Endothelial cell (in vitro differentiated cells): ENCODE results near the gene UBB. TPM values are rescaled to one million over a fixed set of nuclear protein-coding genes. Genes with fewer than 3 reads are reported as not detected.
A peak's percentile ranks its signal among the peaks of the same experiment; 100 is the strongest.
"Not testable (repeated sequence)": the region's sequence is repeated elsewhere in the genome, so short reads cannot be mapped to it uniquely, and the experiment has no call there.

Experiments
- DNase-seq: peaks from one replicate; pipeline ENCODE4 v3.0.0; 2021; ENCODE audit warnings: low spot score
- H3K27ac Mint-ChIP-seq: one replicate; pipeline ENCODE4 v1.8.0; 2021; ENCODE audit warnings: mixed read lengths, inconsistent platforms; ENCODE audit not compliant: unreplicated experiment
- H3K27me3 Mint-ChIP-seq: one replicate; pipeline ENCODE4 v1.8.0; 2021; ENCODE audit warnings: mild to moderate bottlenecking, moderate library complexity, mixed read lengths, inconsistent platforms; ENCODE audit not compliant: unreplicated experiment
- H3K36me3 Mint-ChIP-seq: one replicate; pipeline ENCODE4 v1.8.0; 2021; ENCODE audit warnings: mild to moderate bottlenecking, low read depth, mixed read lengths, inconsistent platforms; ENCODE audit not compliant: unreplicated experiment
- H3K4me1 Mint-ChIP-seq: one replicate; pipeline ENCODE4 v1.8.0; 2021; ENCODE audit warnings: mild to moderate bottlenecking, mixed read lengths, inconsistent platforms; ENCODE audit not compliant: unreplicated experiment
- H3K4me3 Mint-ChIP-seq: one replicate; pipeline ENCODE4 v1.8.0; 2021; ENCODE audit warnings: mild to moderate bottlenecking, mixed read lengths, inconsistent platforms; ENCODE audit not compliant: unreplicated experiment
- H3K9me3 Mint-ChIP-seq: one replicate; pipeline ENCODE4 v1.8.0; 2021; ENCODE audit warnings: mixed read lengths, inconsistent platforms; ENCODE audit not compliant: unreplicated experiment
- total RNA-seq: library from RNA; stranded (reverse); fragmentation: NEBNext Ultra II Directional; extraction: Animal tissue kit (Norgen Biotek cat#: 25700); gene quantifications from one replicate; pipeline ENCODE4 v1.2.1, GENCODE V29; 2021; ENCODE audit not compliant: unreplicated experiment
- TF ChIP-seq, protein P1 (sequence below): fragments of 200-600 bp; sonication (generic); IDR thresholded peaks from one replicate; pipeline ENCODE4 v1.5.0; 2021; ENCODE audit warnings: antibody characterized with exemption; ENCODE audit not compliant: unreplicated experiment

The UBB gene
- total RNA-seq, 1 donor from 2014 or later = 2,050 TPM

DNA sequence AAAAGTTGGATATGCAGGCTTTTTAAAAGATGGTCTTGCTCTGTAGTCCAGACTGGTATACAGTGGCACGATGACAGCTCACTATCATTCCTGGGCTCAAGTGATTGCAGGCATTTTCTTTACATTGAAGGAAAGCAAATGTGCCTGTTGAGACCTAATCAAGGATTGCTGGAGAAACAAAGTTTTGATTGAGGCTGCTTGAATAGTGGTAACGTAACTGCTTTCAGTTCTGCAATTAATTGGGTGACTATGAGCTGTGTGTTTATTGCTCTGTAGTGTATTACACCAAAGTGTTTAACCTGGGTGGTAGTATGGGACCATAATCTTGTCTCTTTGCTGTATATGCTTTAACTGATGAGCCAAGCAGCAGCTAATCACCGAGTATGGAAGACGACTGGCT lies 2.3 kb downstream of the UBB start:
- Mint-ChIP-seq H3K27me3 (peaks cover 20% of the 10 kb centered on the region), H3K9me3 (no peaks in the 10 kb centered on the region), H3K4me3 (peak overlapping the region; percentile 64), H3K36me3 (peaks cover 26% of the 10 kb centered on the region), H3K4me1 (peaks cover 37% of the 10 kb centered on the region), H3K27ac (no peak overlapping the region)
- TF ChIP-seq, protein P1, sequence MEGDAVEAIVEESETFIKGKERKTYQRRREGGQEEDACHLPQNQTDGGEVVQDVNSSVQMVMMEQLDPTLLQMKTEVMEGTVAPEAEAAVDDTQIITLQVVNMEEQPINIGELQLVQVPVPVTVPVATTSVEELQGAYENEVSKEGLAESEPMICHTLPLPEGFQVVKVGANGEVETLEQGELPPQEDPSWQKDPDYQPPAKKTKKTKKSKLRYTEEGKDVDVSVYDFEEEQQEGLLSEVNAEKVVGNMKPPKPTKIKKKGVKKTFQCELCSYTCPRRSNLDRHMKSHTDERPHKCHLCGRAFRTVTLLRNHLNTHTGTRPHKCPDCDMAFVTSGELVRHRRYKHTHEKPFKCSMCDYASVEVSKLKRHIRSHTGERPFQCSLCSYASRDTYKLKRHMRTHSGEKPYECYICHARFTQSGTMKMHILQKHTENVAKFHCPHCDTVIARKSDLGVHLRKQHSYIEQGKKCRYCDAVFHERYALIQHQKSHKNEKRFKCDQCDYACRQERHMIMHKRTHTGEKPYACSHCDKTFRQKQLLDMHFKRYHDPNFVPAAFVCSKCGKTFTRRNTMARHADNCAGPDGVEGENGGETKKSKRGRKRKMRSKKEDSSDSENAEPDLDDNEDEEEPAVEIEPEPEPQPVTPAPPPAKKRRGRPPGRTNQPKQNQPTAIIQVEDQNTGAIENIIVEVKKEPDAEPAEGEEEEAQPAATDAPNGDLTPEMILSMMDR = no peak
- DNase-seq = no peak

DNA sequence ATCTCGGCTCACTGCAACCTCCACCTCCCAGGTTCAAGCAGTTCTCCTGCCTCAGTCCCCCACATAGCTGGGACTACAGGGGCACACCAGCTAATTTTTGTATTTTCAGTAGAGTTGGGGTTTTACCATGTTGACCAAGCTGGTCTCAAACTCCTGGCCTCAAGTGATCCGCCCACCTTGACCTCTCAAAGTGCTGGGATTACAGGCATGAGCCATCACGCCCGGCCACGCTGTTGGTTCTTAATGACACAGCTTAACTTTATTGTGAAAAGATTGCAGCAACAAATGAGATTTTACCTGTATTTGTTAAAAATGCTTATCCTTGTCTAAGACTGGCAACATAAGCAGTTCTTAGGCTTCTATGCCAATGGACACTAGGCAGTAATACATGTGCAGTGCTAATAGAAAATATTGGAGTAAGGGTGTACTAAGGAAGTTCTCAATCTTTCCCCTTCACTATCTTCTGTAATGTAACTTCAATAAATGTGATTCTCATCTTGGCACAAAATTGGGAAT lies 2.9 kb downstream of the UBB start:
- peak overlapping the region; percentile 64 for H3K4me3 Mint-ChIP-seq
- peaks cover 37% of the 10 kb centered on the region for H3K4me1 Mint-ChIP-seq
- no peak overlapping the region for H3K27ac Mint-ChIP-seq

DNA sequence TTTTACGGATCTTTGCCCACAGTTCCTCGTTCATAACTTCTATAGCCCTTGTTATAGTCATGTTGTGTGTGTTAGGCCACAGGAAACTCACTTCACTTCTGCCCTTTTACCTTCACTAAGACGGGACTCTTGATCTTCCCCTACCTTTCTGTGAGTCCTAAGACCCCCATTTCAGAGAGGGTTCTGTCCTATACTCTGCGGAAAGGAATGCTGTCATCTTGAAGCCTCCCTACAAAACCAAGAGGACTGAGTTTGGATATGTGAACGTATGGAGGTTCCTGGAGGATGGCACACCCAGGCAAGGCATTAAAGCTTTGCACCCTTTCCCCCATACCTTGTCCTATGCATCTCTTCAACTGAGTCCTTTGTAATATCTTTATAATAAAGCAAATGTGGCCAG lies 3.7 kb downstream of the UBB start:
- peaks cover 37% of the 10 kb centered on the region for H3K4me1 Mint-ChIP-seq
- H3K9me3 Mint-ChIP-seq = no peaks in the 10 kb centered on the region
- H3K36me3 Mint-ChIP-seq = peaks cover 26% of the 10 kb centered on the region
- H3K27me3 Mint-ChIP-seq = peaks cover 20% of the 10 kb centered on the region
- TF ChIP-seq, protein P1 = no peak
- H3K27ac Mint-ChIP-seq = peak overlapping the region; percentile 31
- H3K4me3 Mint-ChIP-seq = peak overlapping the region; percentile 60
- DNase-seq = no peak

More for the DNA sequence above, 2.9 kb downstream of the UBB start:
- Mint-ChIP-seq H3K36me3 (peaks cover 26% of the 10 kb centered on the region), H3K27me3 (peaks cover 20% of the 10 kb centered on the region), H3K9me3 (no peaks in the 10 kb centered on the region)
- DNase-seq = no peak
- TF ChIP-seq, protein P1 = no peak

DNA sequence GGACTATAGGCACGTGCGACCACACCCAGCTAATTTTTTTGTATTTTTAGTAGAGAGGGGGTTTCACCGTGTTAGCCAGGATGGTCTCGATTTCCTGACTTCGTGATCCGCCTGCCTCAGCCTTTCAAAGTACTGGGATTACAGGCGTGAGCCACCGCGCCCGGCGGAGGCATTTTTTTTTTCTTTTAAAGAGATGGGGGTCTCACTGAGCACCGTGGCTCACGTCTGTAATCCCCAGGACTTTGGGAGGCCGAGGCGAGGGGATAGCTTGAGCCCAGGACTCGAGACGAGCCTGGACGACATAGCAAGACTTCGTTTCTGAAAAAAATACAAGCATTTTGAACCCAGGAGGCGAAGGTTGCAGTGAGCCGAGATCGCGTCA lies 5.2 kb downstream of the UBB start:
- H3K9me3 Mint-ChIP-seq, DNase-seq: not testable (repeated sequence)
- Mint-ChIP-seq H3K27me3 (peaks cover 16% of the 10 kb centered on the region), H3K4me1 (peaks cover 34% of the 10 kb centered on the region), H3K4me3 (peak overlapping the region; percentile 91), H3K36me3 (peaks cover 22% of the 10 kb centered on the region), H3K27ac (peak overlapping the region; percentile 95)

DNA sequence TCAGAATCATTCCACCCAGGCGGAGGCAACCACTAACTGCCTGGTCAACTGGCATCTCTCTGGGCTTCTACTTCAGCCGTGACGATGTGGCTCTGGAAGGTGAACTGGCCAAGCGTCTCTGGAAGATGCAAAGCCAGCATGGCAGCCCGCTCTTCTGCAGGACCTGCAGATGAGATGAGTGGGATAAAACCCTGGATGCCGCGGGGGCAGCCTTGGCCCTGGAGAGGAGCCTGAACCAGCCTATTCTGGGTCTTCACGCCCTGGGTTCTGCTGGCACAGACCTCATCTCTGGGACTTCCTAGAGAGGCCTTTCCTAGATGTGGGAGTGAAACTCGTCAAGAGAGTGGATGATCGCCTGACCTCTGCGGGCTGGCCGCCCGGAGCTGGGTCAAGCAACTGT lies 10.6 kb downstream of the UBB start:
- H3K4me1 Mint-ChIP-seq = peaks cover 11% of the 10 kb centered on the region
- peaks cover 2% of the 10 kb centered on the region for H3K27me3 Mint-ChIP-seq
- no peak overlapping the region for H3K27ac Mint-ChIP-seq
- no peak overlapping the region for H3K4me3 Mint-ChIP-seq
- DNase-seq = no peak
- TF ChIP-seq, protein P1 = no peak
- no peaks in the 10 kb centered on the region for H3K9me3 Mint-ChIP-seq
- H3K36me3 Mint-ChIP-seq = no peaks in the 10 kb centered on the region

DNA sequence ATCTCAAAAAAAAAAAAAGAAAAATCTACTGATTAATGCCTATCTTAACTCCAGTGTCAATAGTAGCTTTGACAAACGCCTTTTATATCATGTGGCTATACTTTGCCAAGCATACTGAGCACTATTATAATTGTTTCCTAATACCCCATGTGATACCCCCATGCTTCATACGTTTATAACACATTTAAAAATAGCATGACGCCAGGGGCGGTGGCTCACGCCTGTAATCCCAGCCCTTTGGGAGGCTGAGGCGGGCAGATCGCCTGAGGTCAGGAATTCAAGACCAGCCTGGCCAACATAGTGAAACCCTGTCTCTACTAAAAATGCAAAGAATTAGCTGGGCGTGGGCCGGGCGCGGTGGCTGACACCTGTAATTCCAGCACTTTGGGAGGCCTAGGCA lies 11.6 kb downstream of the UBB start:
- H3K36me3 Mint-ChIP-seq, DNase-seq, H3K27me3 Mint-ChIP-seq, H3K4me3 Mint-ChIP-seq, H3K9me3 Mint-ChIP-seq, H3K27ac Mint-ChIP-seq: not testable (repeated sequence)
- H3K4me1 Mint-ChIP-seq = peaks cover 21% of the 10 kb centered on the region

DNA sequence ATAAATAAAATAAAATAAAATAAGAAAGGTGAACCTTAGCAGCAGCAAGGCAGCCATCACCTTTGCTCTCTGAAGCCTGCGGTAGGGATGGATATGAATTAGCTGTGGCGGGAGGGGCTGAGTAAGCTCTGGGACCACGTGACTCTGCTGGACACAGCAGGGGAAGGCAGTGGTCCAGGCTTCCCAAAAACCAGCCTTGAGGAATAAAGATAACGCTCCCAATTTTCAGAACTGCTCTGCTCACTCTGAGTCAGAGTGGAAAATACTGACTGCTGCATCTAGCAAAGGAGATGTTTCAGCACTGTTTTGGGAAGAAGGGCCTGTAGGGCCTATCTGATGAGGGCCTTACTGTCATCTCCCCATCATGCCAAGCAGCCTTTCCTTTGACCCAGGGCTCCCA lies 15.0 kb downstream of the UBB start:
- not testable (repeated sequence) for H3K9me3 Mint-ChIP-seq, DNase-seq, H3K27ac Mint-ChIP-seq, H3K4me3 Mint-ChIP-seq, H3K36me3 Mint-ChIP-seq, H3K27me3 Mint-ChIP-seq
- H3K4me1 Mint-ChIP-seq = peaks cover 42% of the 10 kb centered on the region

DNA sequence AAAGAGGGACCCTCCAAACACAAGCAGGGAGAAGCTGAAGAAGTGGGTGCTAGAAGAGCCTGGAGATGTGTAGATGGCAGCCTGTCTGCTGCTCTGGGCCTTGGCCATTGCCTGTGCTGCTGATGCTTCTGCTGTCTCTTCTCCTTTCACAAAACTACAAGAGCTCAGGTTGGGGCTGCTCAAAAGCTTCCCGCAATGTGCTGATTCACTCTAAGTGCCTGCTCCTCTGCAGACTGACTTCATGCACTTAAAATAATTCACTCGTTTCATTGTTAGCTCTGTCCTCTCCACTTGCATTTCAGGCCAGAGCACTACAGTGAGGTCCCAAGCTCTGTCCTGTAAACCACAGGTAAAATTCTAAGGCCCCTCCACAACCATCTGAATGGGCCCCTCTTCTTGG lies 15.8 kb downstream of the UBB start:
- DNase-seq, H3K36me3 Mint-ChIP-seq, H3K4me3 Mint-ChIP-seq, H3K27me3 Mint-ChIP-seq, H3K9me3 Mint-ChIP-seq: not testable (repeated sequence)
- Mint-ChIP-seq H3K27ac (peak overlapping the region; percentile 96), H3K4me1 (peaks cover 43% of the 10 kb centered on the region)
